ENCODE data around the gene RGS1.

The RGS1 gene

DNA sequence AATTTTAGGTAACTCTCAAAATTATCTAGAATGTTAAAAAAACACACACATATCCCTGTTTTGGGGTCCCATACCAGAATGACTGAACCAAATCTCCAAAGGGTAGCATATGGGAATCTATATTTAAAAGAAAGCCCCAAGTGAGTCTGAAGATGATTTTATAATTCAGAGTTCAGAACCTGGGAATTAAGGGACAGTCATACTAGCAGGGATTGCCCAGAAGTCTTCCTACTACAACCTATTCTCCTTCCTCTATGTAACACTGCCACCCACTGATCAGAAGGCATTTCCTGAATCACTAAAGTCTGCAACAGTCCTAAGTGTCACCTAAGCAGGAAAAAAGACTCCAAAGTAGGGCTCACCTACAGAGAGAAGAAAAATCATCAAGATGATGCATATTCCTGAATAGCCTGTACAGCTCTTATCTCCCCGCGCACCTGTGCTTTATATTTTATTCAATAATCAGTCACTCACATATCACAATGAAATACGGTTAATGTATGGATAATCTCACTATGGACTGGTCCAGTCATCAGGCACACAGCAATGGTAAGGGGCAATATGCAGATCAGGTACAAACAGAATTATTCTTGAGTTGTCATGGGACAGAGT is 4.9 kb downstream of the RGS1 start:
- Histone ChIP-seq H3K4me3 (no peak overlapping the region), H3K4me1 (0 out of 2 replicates have a peak, but pooled peaks cover 9% of the 10 kb centered on the region), H3K9ac (no peak overlapping the region), H3K9me3 (no peaks in the 10 kb centered on the region), H4K20me1 (no peaks in the 10 kb centered on the region), H3K27me3 (no peaks in the 10 kb centered on the region), H3K4me2 (no peak overlapping the region; the same call in 1 of the 2 replicates), H3K36me3 (no peaks in the 10 kb centered on the region), H3K27ac (no peak overlapping the region)
- TF ChIP-seq Cebpa-rat (IDR thresholded peaks at IDR 0.05), result no peak

DNA sequence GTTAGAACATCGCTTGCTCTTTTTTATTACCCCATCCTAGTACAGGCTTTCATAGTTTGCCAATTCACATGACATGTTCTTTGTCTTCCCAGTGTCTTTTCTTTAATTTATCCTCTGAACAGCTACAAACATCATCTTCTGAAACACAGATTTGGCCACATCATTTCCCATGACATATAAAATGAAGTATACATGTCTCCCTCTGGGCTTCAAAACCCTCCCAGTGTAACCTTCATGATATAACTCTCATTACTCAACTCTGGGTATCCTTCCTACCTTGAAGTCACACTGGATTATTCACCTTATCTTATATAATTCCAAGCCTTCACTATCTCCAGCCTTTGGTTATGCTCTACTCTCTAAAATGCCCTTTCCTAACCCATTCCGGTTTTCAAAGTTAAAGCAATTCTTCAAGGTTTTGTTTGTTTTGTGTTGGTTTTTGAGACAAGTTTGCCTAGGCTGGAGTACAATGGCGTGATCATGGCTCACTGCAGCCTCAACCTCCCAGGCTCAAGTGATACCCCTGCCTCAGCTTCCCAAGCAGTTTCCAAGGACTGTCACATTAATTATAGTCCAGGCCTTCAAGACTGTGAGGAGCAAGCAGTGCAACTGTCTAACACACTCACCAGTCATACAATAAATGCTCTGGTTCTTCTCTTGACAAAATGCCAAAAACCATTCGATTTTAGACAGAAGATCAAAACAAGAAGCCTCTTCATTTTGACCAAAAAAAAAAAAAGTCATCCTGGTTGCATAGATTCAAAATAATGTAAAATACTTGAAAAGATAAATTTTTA is 5.8 kb downstream of the RGS1 start:
- H3K4me1 ChIP-seq, result 0 out of 2 replicates have a peak, but pooled peaks cover under 1% of the 10 kb centered on the region
- no peak for TF ChIP-seq Cebpa-rat (IDR thresholded peaks at IDR 0.05)
- H3K27ac ChIP-seq, result no peak overlapping the region
- H4K20me1 ChIP-seq, result no peaks in the 10 kb centered on the region
- no peaks in the 10 kb centered on the region for H3K9me3 ChIP-seq
- no peak overlapping the region for H3K4me3 ChIP-seq
- H3K36me3 ChIP-seq, result no peaks in the 10 kb centered on the region
- H3K27me3 ChIP-seq, result no peaks in the 10 kb centered on the region
- no peak overlapping the region; the same call in 1 of the 2 replicates for H3K4me2 ChIP-seq
- H3K9ac ChIP-seq, result no peak overlapping the region

DNA sequence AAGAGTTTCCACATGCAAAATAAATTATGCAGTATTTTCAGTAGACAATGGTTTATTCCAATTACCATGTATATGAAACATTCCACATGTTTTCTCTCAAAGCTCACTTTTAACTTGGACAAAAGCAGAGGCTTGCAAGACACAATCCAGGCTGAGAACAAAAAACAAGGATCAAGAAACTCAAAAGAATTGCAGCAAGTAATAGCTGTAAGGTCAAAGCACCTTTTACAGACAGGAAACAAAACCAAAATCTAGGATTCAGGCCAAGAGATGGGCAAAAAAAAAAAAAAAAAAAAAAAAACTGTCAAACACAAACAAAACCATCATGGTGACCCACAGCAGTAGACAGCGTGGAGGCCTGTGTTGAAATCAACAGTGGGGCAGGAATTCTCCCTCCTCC is 9.3 kb downstream of the RGS1 start:
- Histone ChIP-seq H3K9me3 (no peaks in the 10 kb centered on the region), H3K36me3 (no peaks in the 10 kb centered on the region), H3K4me3 (no peak overlapping the region), H3K4me2 (no peak overlapping the region), H4K20me1 (no peaks in the 10 kb centered on the region), H3K27me3 (no peaks in the 10 kb centered on the region), H3K4me1 (no peaks in the 10 kb centered on the region), H3K27ac (no peak overlapping the region), H3K9ac (no peak overlapping the region)
- no peak for TF ChIP-seq Cebpa-rat (IDR thresholded peaks at IDR 0.05)

DNA sequence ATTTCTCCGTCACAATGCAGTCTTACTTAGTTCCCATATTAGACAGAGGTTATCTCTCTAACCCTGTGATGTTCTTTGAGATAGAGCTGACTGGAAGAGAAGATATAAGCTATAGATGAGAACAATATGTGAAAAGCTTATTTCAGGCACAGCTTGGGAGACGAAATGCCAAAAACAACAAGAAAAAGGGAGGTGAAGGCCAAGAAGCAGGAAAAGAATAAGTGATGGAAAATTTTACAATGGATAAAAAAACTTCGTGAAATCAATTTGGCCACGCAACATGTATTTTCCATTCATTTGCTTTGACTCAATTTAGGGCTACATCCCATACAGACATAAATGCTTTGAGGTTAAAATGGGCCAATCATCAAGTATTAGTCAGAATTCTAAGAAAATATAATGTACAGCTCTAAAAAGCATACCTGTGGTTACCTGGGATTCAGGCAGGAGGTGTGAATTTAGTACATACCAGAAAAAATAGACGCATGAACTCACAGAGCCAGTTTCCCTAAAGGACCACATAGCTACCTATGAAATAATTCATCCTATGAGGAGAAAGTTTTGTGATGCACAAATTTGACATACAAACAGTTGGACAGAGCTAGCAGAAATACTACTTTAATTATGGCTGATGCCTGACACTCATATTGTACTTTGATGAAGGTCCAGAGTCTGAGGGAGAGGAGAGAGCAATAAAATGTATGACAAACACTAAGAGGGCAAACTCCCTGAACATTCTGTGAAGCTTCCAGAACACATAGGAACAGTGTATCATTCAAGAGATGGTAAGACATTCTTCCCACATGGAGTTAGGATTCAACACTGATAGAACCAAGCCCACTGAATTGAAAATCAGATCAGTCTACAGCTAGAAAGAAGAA is 12.1 kb downstream of the RGS1 start:
- no peak overlapping the region for H3K9ac ChIP-seq
- H3K4me1 ChIP-seq, result peaks cover 8% of the 10 kb centered on the region
- H3K9me3 ChIP-seq, result no peaks in the 10 kb centered on the region
- no peak overlapping the region for H3K4me3 ChIP-seq
- H3K36me3 ChIP-seq, result no peaks in the 10 kb centered on the region
- no peak overlapping the region for H3K4me2 ChIP-seq
- no peaks in the 10 kb centered on the region for H3K27me3 ChIP-seq
- H3K27ac ChIP-seq, result no peak overlapping the region
- H4K20me1 ChIP-seq, result no peaks in the 10 kb centered on the region
- no peak for TF ChIP-seq Cebpa-rat (IDR thresholded peaks at IDR 0.05)

DNA sequence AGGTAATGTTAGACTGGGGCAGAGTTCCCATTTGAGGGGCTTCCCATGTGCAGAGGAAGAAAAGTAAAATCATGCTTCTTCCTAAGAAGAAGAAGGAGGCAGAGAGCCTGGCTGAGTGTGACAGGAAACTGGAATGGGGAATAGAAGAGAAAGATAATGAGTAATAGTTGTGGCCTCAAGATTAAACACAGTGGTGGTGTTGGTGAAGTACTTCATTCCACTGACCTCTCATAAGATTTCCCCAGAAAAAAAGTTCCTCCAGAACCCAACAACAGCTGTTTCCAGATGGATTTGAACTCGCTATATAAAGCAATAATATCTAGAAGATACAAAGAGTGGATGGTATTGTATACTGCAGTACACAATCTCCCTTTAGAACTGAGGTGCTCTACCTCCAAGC is 13.0 kb downstream of the RGS1 start:
- Histone ChIP-seq H3K27ac (no peak overlapping the region), H4K20me1 (no peaks in the 10 kb centered on the region)

DNA sequence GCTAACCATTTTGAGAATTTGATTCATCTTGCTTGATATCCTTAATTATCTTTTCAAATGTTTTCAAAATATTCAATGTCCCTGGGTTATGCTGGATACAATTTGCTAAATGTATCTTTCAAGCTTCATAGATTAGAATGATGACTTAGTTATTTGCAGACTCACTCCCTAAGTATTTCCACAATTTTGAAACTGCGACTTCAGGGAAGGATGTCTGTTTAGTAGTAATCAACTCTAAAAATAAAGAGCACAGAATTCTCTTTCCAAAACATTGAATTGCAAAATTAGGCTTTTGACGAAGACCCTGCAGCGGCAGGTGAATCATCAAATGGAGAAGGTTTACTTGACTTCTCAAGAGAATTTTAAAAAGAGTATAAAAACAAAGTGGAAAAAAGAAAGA is 14.2 kb downstream of the RGS1 start:
- Histone ChIP-seq H3K4me2 (no peak overlapping the region), H3K9me3 (no peaks in the 10 kb centered on the region), H4K20me1 (no peaks in the 10 kb centered on the region), H3K27ac (no peak overlapping the region), H3K9ac (no peak overlapping the region), H3K4me1 (peaks cover 14% of the 10 kb centered on the region), H3K36me3 (no peaks in the 10 kb centered on the region), H3K4me3 (no peak overlapping the region), H3K27me3 (no peaks in the 10 kb centered on the region)
- TF ChIP-seq Cebpa-rat (IDR thresholded peaks at IDR 0.05), result no peak

More for the DNA sequence above, 13.0 kb downstream of the RGS1 start:
- Histone ChIP-seq H3K4me2 (no peak overlapping the region), H3K36me3 (no peaks in the 10 kb centered on the region), H3K27me3 (no peaks in the 10 kb centered on the region), H3K4me1 (peaks cover 14% of the 10 kb centered on the region), H3K9ac (no peak overlapping the region), H3K4me3 (no peak overlapping the region), H3K9me3 (no peaks in the 10 kb centered on the region)
- no peak for TF ChIP-seq Cebpa-rat (IDR thresholded peaks at IDR 0.05)

DNA sequence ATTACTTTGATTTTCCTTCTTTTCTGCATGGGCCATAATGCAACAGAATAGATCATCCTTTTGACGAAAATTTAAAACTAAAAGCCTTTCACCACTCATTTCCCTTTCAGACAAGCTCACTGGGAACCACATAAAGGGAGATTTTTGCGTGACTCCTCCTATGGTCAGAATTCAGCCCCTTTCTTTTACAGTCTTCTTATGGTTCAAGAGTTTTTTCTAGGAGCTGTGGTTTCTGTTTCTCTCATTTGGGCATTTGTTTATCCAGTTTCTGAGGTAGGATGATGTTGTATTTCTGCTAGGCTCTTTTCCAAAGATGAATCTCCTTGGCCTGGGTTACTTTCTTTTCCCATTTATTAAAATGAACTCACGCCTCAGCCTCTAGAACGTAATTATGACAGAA is 16.9 kb downstream of the RGS1 start:
- Histone ChIP-seq H3K27ac (no peak overlapping the region), H3K4me3 (no peak overlapping the region), H4K20me1 (no peaks in the 10 kb centered on the region), H3K9ac (no peak overlapping the region), H3K9me3 (no peaks in the 10 kb centered on the region), H3K4me1 (peaks cover 26% of the 10 kb centered on the region), H3K4me2 (peak overlapping the region; percentile 42), H3K27me3 (no peaks in the 10 kb centered on the region), H3K36me3 (no peaks in the 10 kb centered on the region)
- no peak for TF ChIP-seq Cebpa-rat (IDR thresholded peaks at IDR 0.05)

DNA sequence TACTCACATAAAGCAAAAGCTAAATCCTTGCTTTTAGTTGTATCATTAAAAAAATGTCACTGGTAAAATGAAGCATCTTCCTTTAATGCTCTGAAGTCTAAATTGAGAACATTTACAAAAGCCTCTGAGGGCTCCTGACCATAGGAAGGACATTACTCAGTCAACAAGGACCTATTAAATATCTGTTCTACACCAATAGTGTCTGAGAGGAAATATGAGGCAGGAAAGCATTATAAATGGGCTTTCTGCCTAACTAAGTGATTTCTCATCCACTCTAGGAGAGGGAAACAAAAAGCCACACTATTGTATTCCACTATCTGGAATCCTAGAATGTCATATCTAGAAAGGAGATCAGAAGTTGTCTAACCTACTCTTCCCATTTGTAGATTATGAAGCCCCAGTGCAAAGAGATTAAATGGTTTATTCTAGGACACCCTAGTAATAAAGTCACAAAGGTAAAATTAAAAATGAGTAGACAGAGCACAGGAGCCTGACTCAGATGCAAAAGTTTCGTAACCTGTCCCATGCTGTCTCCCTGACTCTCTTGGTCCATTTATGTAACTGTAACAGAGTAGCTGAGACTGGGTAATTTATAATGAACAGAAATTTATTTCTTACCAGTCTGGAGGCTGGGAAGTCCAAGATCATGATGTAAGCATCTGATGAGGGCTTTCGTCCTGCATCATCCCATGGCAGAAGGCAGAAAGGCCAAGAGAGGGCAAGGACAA is 17.6 kb downstream of the RGS1 start:
- Histone ChIP-seq H3K36me3 (no peaks in the 10 kb centered on the region), H3K27ac (no peak overlapping the region), H3K9me3 (no peaks in the 10 kb centered on the region), H3K4me1 (peaks cover 29% of the 10 kb centered on the region), H3K4me3 (no peak overlapping the region), H4K20me1 (no peaks in the 10 kb centered on the region), H3K4me2 (peak overlapping the region; percentile 42), H3K9ac (no peak overlapping the region), H3K27me3 (no peaks in the 10 kb centered on the region)
- no peak for TF ChIP-seq Cebpa-rat (IDR thresholded peaks at IDR 0.05)

DNA sequence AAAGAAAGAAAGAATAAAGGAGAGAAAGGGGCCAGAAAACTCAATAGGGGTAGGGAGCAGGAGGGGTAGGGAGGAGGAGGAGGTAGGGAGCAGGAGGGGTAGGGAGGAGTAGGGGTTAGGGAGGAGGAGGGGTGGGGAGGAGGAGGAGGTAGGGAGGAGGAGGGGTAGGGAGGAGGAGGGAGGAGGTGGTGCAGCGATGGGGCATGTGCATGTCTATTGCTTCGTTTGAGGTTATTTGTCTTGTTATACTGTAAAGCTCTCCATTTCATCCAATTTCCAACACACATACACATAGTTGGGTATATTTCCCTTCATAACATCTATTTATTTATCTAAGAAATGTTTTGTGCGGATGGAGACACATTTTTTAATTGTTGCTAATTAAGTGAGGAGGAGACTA is 19.7 kb downstream of the RGS1 start:
- Histone ChIP-seq H3K27ac (no peak overlapping the region), H3K36me3 (no peaks in the 10 kb centered on the region), H3K4me3 (no peak overlapping the region), H4K20me1 (no peaks in the 10 kb centered on the region), H3K4me2 (peak overlapping the region; percentile 11; the same call in 1 of the 2 replicates), H3K4me1 (peaks cover 51% of the 10 kb centered on the region), H3K9ac (no peak overlapping the region), H3K9me3 (no peaks in the 10 kb centered on the region), H3K27me3 (no peaks in the 10 kb centered on the region)
- no peak for TF ChIP-seq Cebpa-rat (IDR thresholded peaks at IDR 0.05)
